HG03378 (cell line): ENCODE data around the gene PRKAG2.

Source experiments
- ATAC-seq: cut with Tn5 transposase; IDR thresholded peaks from one replicate; pipeline ENCODE4 v1.9.1; 2021; ENCODE audit warnings: mild to moderate bottlenecking, moderate library complexity; ENCODE audit not compliant: unreplicated experiment

PRKAG2 gene

GRCh38 chr7:151684408-151685175 lies 192.3 kb downstream of the PRKAG2 start:
- no peak for ATAC-seq

GRCh38 chr7:151683615-151684407 lies 193.1 kb downstream of the PRKAG2 start:
- ATAC-seq, result no peak

DNA sequence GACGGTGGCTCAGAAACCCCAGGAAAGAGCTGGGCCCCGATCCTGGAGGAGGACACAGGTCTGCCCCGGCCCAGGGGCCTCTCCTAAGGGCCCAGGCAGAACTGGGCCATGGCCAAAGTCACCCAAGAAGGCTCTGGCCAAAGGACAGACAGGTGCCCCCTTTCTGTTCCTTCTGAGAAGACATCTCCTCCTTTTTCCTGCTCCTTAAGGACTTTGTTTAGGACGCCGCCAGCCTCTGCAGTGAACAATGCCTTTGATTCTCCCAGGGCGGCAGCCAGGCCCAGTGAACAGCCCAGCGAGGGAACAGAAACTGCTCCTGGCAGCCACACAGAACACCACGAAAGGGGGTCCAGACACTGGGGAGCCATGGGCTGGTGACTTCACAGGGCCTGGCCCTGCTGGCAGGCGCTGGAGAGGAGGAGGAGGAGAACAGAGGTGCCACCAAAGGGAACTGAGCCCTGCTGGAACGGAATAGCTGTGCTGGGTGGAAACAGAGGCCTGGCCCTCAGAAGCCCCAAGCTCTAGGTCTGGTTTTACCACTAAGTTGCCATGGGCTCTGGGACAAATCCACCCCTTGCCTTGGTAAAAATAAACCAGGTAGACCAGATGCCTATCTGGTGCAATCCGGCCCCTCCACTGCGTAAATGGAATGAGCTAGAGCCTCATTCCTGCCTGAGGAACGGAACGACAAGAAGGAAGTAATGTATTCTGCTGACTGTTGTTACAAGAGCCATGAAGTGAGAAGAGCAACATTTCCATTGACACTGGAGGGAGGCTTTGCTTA lies 193.9 kb downstream of the PRKAG2 start:
- ATAC-seq, result no peak

GRCh38 chr7:151681726-151682125 lies 195.2 kb downstream of the PRKAG2 start:
- no peak for ATAC-seq

- ATAC-seq, result no peak
Measured at GRCh38 chr7:151680810-151681209, 196.1 kb downstream of the PRKAG2 start.

GRCh38 chr7:151679881-151680612 lies 196.9 kb downstream of the PRKAG2 start:
- ATAC-seq, result no peak

GRCh38 chr7:151679071-151679708 lies 197.7 kb downstream of the PRKAG2 start:
- ATAC-seq, result no peak

DNA sequence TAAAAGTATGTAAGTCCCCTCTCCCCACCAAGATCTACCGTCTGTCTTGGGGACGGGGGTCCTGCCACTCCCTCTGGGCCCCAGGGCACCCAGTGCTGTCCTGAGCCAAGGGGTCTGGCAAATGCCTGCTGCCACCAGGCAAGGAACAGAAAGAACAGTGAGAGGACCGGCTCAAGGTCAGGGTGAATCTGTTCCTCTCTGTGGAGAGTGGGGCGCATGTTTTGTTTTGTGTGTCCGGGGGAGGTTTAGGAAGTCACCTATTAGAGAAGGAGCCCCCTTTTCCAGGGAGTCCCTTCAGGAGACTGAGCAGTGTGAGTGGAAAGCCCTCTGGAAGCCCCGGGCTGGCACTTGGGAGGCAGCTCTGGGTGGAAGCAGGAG lies 198.7 kb downstream of the PRKAG2 start:
- no peak for ATAC-seq

DNA sequence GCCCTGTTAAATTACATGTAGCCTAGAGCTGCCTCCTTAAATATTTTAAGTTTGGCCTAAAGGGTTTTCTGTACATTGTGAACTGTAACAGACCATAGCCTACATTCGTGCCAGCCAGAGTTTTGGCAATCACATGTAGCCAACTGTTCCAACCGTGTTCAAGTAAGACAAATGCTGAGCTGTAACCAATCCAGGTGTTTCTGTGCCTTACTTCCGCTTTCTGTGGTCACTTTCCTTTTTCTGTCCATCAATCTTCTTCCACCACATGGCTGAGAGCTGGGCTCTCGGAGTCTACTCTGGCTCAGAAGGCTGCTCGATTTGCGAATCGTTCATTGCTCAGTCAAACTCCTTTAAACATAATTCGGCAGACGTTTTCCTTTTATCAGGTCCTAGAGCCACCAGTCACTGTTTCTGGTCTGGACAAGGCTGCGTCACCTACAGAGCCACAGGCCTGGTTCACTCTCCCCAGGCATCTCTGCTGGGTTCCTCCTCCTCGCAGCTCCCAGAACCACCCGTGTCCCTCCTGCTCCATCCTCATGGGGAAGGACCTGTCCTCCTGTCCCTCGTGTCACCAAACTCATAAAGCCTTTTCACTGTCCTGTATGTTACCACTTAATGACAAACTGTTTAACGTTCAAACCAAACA lies 199.2 kb downstream of the PRKAG2 start:
- ATAC-seq, result no peak

DNA sequence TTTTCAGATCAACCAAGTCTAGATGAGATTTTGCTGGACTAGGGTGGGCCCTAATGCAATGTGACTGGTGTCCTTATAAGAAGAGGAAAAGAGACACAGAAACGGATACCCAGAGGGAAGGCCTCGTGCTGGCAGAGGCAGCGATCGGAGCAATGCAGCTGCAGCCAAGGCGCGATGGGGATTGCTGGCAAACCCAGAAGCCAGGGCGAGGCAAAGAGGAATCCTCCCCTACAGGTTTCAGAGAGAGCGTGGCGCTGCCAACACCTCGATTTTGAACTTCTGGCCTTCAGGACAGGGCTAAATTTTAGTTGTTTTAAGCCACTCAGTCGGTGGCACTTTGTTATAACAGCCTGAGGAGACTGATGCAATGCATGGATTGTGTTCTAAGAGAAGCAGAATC lies 200.2 kb downstream of the PRKAG2 start:
- no peak for ATAC-seq

- no peak for ATAC-seq
Measured at GRCh38 chr7:151675196-151675920, 201.6 kb downstream of the PRKAG2 start.

DNA sequence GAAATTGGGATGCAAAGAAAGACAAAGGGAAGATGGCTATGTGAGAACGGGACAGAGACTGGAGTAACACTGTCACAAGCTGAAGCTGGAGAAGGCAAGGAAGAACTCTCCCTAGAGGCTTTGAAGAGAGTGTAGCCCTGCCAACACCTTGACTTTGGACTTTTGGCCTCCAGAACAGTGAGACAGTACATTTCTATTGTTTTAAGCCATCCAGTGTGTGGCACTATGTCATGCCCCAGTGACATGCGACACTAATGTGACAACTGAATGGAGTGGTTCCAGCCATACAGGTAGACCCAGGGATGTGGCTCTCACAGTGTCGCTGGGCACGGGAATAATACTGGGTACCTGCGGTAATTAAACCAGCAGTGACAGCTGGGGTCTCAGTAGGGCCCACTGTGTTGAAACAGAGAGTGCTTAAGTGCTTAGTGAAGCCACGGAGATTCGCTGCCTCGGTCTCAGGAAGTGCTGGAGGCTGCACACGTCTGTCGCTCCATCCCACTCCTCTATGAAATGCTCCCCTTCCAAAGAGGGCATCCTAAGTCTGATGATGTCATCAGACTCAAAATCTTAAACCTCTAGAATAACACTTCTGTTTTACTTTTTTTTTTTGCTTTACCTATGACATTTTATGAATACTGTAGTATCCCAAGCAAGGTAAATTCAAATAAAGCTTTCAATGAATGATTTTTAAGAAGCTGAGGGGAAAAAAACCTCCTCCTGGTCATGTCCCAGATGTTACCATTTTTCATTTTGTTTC lies 202.6 kb downstream of the PRKAG2 start:
- no peak for ATAC-seq

DNA sequence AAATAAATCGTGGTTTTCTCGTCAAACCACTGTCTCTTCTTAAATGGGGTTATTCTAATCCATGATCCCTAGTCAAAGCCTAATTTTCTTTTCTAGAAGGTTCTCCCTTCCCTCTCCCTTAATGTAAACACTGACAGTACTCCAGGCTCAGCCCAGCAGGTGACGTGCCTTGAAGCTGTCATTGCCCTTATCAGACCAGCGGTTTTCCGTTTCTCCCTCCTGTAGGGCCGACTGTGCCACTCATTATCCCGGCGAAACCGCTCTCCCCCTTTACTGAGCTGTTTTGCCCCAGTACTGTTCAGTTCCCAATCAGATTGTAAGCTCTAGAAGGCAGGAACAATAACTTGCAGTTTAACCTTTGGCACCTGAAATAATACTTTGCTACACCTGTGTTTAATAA lies 203.7 kb downstream of the PRKAG2 start:
- ATAC-seq, result no peak

- no peak for ATAC-seq
Measured at GRCh38 chr7:151672716-151673115, 204.2 kb downstream of the PRKAG2 start.

- no peak for ATAC-seq
Measured at GRCh38 chr7:151671514-151671913, 205.4 kb downstream of the PRKAG2 start.

GRCh38 chr7:151669762-151670161 lies 207.2 kb downstream of the PRKAG2 start:
- ATAC-seq, result no peak

DNA sequence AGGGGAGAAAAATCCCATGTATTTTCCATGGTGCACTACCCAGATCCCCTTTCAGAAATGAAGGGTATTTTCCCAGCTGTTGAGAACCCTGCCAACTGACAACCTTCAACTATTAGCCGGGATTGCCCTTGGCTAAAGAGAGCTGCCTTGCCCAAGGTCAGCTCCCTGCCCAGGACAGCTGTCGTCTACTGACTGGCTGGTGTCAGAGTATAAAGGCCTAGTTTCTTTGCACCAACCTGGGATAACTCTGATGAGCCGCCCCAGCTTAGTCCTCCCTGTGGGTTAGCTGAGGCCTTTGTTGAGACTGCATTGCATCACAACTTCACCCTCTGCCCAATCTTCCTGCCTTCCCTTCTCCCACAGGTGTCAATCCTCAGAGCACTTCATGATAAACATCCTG lies 210.0 kb downstream of the PRKAG2 start:
- no peak for ATAC-seq

- no peak for ATAC-seq
Measured at GRCh38 chr7:151665368-151665767, 211.5 kb downstream of the PRKAG2 start.

DNA sequence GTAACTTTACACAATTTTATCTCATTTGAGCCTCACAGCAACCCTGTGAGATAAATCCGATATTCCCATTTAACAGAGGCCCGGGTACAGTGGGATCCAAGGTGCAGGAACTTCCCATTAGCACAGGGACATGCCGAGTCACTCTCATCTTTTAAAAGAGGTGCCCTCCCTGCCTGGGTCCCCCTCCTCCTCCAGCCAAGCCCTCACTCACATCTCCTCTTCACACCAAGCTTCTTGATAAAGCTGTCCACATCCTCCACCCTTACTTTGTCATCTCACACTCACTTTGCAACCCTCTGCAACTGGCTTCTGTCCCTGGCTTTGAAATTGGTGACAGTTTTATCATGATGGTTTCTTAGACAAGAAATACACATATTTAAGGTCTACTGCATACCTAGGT lies 212.6 kb downstream of the PRKAG2 start:
- ATAC-seq, result no peak
